BE2C (cell line): ENCODE data around the gene TYSND1.
"Not testable (repeated sequence)": the region's sequence is repeated elsewhere in the genome, so short reads cannot be mapped to it uniquely, and the experiment has no call there.

Experiments used
- DNase-seq: peaks from one replicate; pipeline ENCODE4 v3.0.0-alpha.2; 2020
- H3K27me3 ChIP-seq: fragments of 250-450 bp; sonication (Bioruptor Pico); 2 replicates; pipeline ENCODE4 v1.5.1; 2020; ENCODE audit warnings: mild to moderate bottlenecking
- H3K36me3 ChIP-seq: fragments of 250-450 bp; sonication (Bioruptor Pico); 2 replicates; pipeline ENCODE4 v1.5.1; 2020; ENCODE audit warnings: mild to moderate bottlenecking
- H3K4me1 ChIP-seq: fragments of 250-450 bp; sonication (Bioruptor Pico); 2 replicates; pipeline ENCODE4 v1.5.1; 2020
- H3K4me3 ChIP-seq: 2 replicates; pipeline ENCODE4 v1.5.1; 2011; ENCODE audit warnings: low read depth, low read length
- H3K9me3 ChIP-seq: fragments of 250-450 bp; sonication (Bioruptor Pico); 2 replicates; pipeline ENCODE4 v1.5.1; 2020
- TF ChIP-seq, protein P1 (sequence below): IDR thresholded peaks from 2 replicates; pipeline ENCODE4 v1.5.1; 2012; ENCODE audit warnings: mild to moderate bottlenecking, low read depth, low read length

Gene TYSND1

DNA sequence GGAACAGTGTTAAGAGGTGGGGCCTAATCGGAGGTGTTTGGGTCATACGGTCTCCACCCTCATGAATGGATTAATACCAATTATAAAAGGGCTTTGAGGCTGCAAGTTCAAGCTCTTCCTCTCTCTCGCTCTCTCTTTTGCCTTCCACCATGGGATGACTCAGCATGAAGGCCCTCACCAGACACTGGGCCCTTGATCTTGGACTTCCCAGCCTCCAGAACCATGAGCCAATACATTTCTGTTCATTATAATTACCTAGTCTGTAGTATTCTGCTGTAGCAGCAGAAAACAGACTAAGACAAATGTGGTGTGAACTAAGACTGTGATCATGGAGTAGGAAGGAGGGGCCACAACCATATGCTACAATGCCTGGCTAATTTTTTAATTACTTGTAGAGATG is 21.6 kb downstream of the TYSND1 start:
- Histone ChIP-seq H3K27me3 (no peaks in the 10 kb centered on the region), H3K4me3 (no peak overlapping the region), H3K4me1 (no peaks in the 10 kb centered on the region; the same call in 1 of the 2 replicates), H3K36me3 (no peaks in the 10 kb centered on the region), H3K9me3 (no peaks in the 10 kb centered on the region)
- TF ChIP-seq, protein P1, sequence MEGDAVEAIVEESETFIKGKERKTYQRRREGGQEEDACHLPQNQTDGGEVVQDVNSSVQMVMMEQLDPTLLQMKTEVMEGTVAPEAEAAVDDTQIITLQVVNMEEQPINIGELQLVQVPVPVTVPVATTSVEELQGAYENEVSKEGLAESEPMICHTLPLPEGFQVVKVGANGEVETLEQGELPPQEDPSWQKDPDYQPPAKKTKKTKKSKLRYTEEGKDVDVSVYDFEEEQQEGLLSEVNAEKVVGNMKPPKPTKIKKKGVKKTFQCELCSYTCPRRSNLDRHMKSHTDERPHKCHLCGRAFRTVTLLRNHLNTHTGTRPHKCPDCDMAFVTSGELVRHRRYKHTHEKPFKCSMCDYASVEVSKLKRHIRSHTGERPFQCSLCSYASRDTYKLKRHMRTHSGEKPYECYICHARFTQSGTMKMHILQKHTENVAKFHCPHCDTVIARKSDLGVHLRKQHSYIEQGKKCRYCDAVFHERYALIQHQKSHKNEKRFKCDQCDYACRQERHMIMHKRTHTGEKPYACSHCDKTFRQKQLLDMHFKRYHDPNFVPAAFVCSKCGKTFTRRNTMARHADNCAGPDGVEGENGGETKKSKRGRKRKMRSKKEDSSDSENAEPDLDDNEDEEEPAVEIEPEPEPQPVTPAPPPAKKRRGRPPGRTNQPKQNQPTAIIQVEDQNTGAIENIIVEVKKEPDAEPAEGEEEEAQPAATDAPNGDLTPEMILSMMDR = no peak
- no peak for DNase-seq

DNA sequence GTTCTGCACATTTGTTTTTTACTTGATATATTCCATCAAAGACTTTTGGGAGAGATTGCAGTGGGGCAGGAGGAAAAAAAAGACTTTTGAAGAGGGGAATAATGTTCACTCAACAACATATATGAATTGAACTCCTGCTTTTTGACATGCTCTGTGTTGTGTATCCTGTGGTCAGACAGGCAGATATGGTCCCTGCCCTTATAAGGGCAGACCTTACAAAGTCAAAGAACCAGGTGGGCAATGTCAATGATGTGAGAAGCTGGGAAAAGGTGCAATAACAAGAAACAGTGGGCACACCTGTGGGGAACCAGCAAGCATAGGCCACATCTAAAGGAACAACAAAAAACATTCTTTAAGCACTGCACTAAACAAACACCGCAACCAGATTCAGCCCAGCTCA is 22.1 kb downstream of the TYSND1 start:
- H3K36me3 ChIP-seq = no peaks in the 10 kb centered on the region
- TF ChIP-seq, protein P1 = no peak
- no peak overlapping the region for H3K4me3 ChIP-seq
- H3K4me1 ChIP-seq = no peaks in the 10 kb centered on the region; the same call in 1 of the 2 replicates
- no peaks in the 10 kb centered on the region for H3K27me3 ChIP-seq
- DNase-seq = no peak
- no peaks in the 10 kb centered on the region for H3K9me3 ChIP-seq

DNA sequence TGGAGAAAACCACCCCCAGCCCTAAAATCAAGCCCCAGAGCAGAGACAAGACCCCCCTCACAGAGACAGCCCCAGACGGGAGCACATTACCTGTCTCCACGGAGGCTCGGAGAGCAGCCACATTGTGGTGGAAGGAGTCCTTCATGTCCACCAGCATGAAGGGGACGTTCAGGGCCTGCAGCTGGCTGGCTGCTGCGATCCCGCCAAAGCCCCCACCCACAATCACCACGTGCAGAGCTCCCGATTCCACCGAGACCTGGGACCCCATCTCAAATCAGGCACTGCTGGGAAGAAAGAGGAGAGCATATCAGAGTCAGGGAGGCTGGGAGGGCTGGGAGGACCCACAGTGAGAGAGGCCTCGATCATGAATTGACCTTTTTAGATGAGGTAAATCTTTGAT is 22.7 kb downstream of the TYSND1 start:
- Histone ChIP-seq H3K9me3 (no peaks in the 10 kb centered on the region), H3K36me3 (no peaks in the 10 kb centered on the region), H3K4me1 (no peaks in the 10 kb centered on the region; the same call in 1 of the 2 replicates), H3K27me3 (no peaks in the 10 kb centered on the region), H3K4me3 (no peak overlapping the region)
- TF ChIP-seq, protein P1 = no peak
- DNase-seq = no peak

DNA sequence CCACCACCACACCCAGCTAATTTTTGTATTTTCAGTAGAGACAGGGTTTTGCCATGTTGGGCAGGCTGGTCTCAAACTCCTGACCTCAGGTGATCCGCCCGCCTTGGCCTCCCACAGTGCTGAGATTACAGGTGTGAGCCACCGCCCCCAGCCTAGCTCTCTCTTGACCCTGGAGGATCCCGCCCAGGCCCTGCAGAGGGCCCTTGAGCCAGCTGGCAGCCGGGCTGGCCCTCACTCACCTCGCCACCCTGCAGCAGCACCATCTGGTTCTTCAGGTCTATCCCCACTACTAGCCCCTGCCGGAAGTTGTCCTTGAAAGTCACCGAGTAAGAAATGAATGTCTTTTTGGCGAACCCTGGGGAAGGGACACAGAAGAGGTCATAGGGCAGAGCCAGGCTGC is 23.3 kb downstream of the TYSND1 start:
- H3K9me3 ChIP-seq, H3K36me3 ChIP-seq, H3K4me1 ChIP-seq, DNase-seq, H3K27me3 ChIP-seq, H3K4me3 ChIP-seq: not testable (repeated sequence)

DNA sequence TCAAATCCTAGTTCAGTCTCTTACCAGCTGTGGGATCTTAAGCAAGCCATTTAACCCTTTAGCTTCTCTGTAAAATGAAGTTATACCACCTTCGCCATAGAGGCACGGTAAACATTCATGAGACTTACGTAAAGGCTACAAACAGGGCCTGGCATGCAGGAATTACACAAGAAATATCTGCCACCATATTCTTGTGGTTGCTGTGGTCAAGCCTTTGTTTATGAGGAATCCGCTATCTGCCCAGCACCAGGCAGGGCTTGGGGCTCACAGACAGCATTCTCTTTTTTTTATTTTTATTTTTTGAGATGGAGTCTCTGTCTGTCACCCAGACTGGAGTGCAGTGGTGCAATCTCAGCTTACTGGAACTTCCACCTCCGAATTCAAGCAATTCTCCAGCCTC is 23.8 kb downstream of the TYSND1 start:
- Histone ChIP-seq H3K36me3 (no peaks in the 10 kb centered on the region), H3K4me3 (no peak overlapping the region), H3K9me3 (no peaks in the 10 kb centered on the region), H3K4me1 (no peaks in the 10 kb centered on the region; the same call in 1 of the 2 replicates), H3K27me3 (no peaks in the 10 kb centered on the region)
- DNase-seq = no peak
- TF ChIP-seq, protein P1 = no peak

DNA sequence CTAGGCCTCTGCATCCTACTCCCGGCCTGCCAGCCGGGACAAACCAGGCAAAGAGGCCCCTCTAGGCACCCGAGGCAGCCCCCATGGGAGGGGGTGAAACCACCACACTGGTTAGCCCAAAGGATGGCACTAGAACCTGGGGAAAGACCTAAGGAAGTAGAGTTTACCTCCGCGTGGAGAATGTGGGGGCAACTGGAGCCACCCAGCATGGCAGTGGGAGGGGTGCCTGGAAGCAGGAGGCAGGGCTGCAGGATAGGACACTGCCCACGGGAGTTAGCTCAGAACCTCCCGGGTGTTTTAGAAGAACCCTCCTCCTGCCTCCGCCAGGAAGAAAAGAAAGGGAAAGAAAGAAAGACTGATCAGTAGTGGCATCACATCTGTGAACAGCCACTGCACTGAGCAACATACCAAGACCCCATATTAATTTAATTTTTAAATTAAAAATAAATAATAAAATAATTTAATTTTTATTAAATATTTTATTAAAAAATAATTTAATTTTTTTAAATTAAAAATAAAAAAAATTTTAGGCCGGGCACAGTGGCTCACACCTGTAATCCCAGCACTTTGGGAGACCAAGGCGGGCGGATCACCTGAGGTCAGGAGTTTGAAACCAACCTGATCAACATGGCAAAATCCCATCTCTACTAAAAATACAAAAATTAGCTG is 25.1 kb downstream of the TYSND1 start:
- TF ChIP-seq, protein P1 = no peak

More for the DNA sequence above, 25.1 kb downstream of the TYSND1 start:
- H3K9me3 ChIP-seq = no peaks in the 10 kb centered on the region
- no peaks in the 10 kb centered on the region for H3K27me3 ChIP-seq
- DNase-seq = no peak
- H3K36me3 ChIP-seq = no peaks in the 10 kb centered on the region
- no peaks in the 10 kb centered on the region; the same call in 1 of the 2 replicates for H3K4me1 ChIP-seq
- H3K4me3 ChIP-seq = no peak overlapping the region
